ENCODE measurements around the gene CHADL.

GRCh38 chr22:41271787-41272186, 31.1 kb upstream of the CHADL start:
- TF ChIP-seq CTCF (IDR thresholded peaks at IDR 0.05) (no peak), POLR2A (IDR thresholded peaks at IDR 0.05) (no peak)

Measured in thyroid gland (tissue), 4 donors.